Stimulated activated CD4-positive, alpha-beta T cell treated with anti-CD3 and anti-CD28 coated beads, Interleukin-15, amount 100 ng/mL, for 1 hour (primary cell): ENCODE data around the gene GLG1.
"Not testable (repeated sequence)": the region's sequence is repeated elsewhere in the genome, so short reads cannot be mapped to it uniquely, and the experiment has no call there.

Experiments
- DNase-seq, 2 donors: peaks; one replicate each; pipeline ENCODE4 v3.0.0-alpha.2; 2020; ENCODE audit warnings: low read depth in 1 of 2, low spot score in 1 of 2

Gene GLG1

DNA sequence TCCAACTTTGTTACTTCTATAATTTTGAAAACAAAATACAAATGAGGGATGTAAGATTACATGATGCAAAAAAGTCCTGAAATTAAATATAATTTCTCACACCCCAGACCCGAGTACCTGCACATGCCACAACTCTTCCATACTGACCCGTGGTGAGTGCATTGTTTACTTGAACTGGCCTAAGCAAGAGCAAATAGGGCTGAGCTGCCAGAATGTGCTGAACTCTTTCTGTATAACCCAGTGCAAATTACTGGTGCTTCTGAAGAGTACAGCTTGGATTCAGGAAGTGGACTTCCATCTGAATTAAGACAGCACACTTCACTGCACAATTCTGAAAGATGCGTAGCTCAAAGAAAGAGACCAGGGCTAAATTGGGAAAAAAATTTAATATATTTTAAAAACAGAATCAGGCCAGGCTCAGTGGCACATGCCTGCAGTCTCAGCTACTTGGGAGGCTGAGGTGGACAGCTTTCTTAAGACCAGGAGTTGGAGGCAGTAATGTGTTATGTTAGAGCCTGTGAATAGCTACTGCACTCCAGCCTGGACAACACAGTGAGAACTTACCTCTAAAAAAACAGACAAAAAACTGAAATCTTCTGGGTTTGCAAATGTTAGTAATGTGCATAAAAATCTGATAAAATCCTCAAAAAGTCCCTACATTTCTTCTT lies 63.9 kb downstream of the GLG1 start:
- DNase-seq, result not testable (repeated sequence)

DNA sequence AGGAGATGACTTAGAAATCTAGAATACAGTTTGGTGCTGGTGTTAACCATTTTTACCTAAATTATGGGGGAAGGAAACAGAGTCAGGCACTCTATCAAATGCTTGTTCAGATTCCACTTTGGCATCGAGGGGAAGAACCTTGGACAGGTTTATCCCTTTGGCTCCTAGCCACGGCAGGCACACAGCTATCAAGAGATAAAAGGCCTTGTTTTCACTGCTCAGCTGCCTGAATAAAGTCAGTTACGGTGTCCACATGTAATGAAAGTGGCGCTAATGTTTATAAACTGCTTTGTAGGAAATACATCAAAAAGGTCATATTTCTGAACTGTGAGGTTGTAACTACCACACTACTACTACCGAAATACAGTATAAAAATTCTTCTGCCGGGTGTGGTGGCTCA lies 66.3 kb downstream of the GLG1 start:
- not testable (repeated sequence) for DNase-seq

- DNase-seq, result not testable (repeated sequence)
These were observed 68.1 kb downstream of the GLG1 start for GRCh38 chr16:74538801-74539200.

GRCh38 chr16:74537746-74538145 lies 69.2 kb downstream of the GLG1 start:
- DNase-seq, result not testable (repeated sequence)

DNA sequence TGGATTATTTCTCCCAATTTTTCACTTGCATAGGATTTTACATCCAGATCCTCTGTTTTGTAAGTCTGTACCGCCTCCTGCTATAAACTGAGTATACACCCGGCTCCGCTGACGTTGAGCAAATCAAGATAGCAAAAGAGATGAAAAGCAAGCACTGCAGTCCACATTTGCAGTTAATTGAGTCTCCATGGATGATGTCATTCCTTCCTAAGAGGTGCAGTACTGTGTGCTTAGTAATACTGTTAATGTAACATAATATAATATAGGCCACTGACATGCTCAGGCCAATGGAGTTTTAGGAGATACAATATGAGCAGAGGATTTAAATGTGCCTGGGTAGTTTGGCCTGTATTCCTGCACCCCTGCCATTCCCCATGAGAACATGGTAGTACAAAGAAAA lies 72.3 kb downstream of the GLG1 start:
- not testable (repeated sequence) for DNase-seq

DNA sequence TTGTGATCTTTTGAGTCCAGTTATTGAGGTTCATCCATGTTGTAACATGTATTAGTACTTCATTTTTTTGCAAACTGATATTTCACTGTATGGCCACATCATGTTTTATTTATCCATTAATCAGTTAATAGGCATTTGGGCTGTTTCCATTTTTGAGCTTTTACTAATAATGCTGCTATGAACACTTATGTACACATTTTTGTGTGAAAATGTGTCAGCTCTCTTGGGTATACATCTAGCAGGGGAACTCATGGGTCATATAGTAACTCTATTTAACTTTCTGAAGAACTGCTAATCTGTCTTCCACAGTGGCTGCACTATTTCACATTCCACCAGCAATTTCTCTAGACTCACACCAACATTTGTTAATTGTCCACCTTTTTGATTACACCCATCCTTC lies 82.0 kb downstream of the GLG1 start:
- no peak for DNase-seq

DNA sequence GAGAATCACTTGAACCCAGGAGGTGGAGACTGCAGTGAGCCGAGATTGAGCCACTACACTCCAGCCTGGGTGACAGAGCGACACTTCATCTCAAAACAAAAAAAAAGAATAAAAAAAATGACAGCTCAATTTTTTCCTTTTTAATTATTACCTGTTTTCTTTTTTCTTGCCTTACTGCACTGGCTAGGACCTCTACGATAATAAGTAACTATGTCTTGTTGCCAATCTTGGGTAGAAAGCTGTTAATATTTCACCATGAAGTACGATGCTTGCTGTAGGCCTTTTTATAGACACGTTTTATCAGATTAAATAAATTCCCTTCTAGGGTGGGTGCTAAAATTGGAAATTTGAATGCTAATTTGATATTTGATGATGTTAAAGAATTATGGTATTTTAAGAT lies 82.8 kb downstream of the GLG1 start:
- DNase-seq, result no peak

GRCh38 chr16:74523706-74524105 lies 83.2 kb downstream of the GLG1 start:
- not testable (repeated sequence) for DNase-seq

GRCh38 chr16:74522160-74522559 lies 84.8 kb downstream of the GLG1 start:
- DNase-seq, result no peak

DNA sequence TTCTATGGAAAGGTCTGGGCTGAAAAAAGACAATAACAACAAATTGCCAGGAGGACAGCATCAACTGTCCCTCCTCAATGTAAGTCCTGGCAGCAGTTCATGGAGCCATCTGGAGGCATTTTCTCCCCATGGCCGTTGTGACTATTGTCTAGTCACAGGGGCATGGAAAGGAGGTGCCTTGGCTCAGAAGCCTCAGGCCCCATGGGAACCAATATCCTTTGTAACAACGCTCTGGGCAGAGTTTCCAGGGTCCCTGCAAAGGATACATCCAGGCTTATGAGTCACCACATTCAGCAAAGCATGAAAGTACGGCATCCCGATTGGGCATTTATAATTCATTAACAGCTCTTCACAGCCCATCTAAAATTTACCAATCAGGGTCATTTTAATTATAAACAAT lies 85.2 kb downstream of the GLG1 start:
- DNase-seq, result no peak

DNA sequence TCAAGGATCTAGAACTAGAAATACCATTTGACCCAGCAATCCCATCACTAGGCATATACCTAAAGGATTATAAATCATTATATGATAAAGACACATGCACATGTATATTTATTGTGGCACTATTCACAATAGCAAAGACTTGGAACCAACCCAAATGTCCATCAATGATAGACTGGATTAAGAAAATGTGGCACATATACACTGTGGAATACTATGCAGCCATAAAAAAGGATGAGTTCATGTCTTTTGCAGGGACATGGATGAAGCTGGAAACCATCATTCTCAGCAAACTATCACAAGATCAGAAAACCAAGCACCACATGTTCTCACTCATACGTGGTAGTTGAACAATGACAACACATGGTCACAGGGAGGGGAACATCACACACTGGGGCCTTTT lies 88.0 kb downstream of the GLG1 start:
- not testable (repeated sequence) for DNase-seq

DNA sequence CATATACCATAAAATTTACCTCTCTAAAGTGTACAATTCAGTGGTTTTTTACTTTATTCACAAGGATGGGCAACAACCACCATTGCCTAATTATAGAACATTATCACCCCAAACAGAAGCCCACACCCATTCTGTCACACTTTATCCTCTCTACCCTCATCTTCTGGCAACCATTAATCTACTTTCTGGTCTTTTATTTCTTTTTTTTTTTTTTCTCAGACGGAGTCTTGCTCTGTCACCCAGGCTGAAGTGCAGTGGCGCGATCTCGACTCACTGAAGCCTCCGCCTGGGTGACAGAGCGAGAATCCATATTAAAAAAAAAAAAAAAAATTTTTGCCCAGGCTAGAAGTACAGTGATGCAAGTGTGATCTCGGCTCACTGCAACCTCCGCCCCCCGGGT lies 95.0 kb downstream of the GLG1 start:
- DNase-seq, result no peak

DNA sequence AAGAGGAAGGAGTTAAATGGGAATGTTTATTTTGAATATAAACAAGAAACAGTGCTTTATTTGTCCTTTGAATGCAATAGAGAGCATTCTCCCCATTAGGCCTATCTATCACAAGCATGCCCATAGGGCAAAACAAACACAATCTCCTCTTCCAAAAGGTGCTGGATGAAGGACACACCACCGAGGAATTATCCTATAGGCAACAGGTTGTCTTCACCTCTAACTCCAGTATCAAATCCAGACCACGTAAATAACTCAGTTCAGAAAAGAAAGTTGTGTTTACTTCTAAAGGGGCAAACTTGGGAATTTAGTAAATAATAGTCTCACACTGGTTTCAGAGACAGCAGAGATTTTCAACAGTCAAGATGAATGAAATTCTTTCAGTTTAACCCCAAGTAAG lies 101.9 kb downstream of the GLG1 start:
- DNase-seq, result no peak

DNA sequence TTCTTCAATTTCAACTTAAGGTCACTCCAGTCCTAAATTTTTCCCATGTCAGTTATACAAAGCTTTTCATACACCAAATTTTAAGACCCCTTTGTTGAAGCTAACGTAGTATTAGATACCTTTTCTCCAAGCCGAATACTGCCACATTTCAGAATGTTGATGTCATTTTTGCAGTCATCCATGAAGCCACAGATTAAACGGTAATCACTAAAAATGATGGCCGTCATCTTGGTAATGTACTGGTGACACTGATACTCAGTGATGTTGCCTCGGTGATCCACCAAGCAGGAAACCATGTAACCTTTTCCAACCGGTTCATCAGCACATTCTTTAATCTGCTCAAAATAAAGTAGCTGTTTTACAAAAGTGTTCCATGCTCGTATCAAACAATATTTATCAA lies 103.5 kb downstream of the GLG1 start:
- DNase-seq, result no peak

DNA sequence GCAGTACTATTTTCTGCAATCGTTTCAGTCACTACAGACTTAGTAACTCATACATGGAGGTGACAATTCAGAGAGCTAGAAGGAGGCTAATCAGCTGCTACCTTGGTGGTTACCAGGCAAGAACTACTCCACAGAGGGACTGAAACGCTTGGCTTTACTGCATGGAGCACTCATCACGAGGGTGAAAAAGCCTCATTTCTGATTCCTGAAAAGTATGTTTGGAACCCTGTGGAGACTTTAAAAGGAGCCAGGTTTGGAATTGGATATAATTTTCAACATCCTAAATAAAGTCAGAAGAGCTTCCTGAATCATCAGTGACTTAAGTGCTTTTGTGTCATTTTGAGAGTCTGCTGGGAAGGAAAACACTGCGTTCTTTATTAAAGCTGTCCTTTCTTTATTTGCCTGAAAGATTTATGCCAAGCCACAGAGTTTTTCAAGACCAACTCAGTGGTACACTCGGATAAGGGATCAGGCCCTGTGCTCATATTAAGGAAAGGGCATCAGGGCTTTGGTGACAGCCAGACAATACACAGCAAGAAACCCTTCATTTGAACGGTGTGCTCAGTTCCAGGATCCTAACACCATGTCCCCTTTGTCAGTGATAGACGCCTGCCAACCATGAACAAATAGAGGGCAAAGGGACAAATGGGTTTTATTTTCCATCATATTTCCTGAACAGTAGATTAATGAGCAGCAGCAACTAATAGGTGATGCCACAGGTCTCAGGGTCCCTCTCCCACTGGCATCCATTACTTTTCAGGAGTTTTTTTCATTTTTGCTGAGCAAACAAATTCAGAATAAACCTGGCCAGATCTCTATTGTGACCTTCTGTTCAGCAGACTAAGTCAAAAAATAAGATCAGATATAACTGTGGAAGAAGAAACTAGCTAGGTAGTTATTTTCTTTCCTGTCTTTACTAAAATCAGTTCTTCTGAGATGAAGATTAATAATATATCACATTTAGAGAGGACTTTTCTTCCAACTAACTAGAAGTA lies 105.1 kb downstream of the GLG1 start:
- no peak for DNase-seq

DNA sequence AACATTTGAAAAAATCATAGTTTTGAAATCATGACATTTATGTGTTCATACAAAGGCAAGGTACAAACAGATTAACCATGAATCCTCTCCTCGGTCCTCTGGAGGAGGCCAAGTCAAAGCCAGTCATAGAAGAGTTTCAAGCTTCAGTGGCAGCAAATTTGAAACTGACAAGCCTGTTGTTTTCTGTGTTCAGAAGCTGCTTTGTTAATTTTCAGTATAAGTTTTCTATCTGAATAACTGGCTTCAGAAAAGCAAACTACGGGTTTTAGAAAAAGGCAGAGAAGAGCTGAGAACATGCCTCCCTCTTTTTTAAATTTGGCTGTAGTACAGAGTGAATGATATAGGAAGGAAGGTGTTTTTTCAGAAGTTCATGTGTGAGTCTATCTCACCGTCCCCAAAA lies 106.0 kb downstream of the GLG1 start:
- DNase-seq, result no peak

GRCh38 chr16:74499114-74499513 lies 107.8 kb downstream of the GLG1 start:
- DNase-seq, result no peak

DNA sequence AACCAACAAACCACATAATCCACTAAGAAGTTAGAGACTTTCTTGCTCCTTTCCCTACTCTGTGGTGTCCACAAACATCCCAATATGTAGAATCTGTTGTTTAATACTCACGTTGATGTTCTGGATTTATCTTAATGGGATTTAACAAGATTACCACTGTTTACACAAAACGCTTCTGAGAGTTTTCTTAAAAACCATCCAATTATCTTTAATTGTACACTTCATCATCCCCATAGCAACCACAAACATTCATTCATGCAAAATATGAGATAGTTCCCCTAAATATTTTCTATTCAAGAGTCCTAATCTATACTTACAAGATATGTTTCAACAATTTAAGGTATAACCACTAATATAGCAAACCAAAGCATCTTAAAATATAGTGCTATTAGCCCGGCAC lies 109.2 kb downstream of the GLG1 start:
- no peak for DNase-seq

- DNase-seq, result no peak
These were observed 110.9 kb downstream of the GLG1 start for GRCh38 chr16:74496054-74496453.

GRCh38 chr16:74492976-74493375 lies 113.9 kb downstream of the GLG1 start:
- DNase-seq, result no peak

DNA sequence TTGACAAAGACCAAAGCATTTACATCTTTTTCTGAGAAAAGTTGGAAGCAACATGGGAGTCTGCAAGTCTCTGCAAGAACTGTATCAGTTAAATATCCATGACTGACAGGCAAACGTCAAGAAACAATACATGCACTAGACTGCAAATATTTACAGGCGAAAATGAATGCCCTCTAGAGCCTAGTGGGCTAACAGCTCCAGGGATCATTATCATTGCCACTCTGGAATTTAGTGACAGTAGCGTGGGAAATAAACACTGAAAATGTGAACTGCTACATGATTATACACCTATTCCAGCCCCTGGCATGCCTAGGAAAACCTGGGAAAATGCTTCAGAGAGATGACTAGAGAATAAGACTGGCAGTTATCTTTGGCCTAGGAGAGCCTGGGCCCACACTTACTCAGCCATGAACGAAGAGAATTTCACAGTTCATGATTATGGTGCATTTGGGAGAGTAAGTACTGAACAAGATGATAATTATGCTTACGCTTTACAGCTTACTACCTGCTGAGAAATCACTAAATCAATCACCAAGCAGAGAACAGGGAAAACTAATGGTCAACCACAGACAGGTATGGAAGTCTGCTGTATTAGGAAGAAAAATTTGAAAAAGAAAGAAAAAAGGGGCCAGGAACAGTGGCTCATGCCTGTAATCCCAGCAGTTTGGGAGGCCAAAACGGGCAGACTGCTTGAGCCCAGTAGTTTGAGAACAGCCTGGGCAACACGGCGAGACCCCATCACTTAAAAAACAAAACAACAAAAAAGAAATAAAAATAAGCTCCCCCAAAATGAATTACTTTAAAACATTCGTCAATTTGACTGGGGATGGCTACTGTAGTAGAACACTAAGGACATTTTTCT lies 119.0 kb downstream of the GLG1 start:
- no peak for DNase-seq
